ENCODE results near the gene ARHGAP9.

Gene ARHGAP9

GRCh38 chr12:57517187-57517586 lies 37.5 kb upstream of the ARHGAP9 start:
- no peak for TF ChIP-seq EZH2phosphoT487 (IDR thresholded peaks at IDR 0.05; ENCODE audit: borderline replicate concordance, low read length)
- TF ChIP-seq CTCF (IDR thresholded peaks at IDR 0.05; ENCODE audit: low read depth, low read length, poor library complexity, severe bottlenecking) = no peak
- Histone ChIP-seq H3K4me2 (ENCODE audit: low read length) (no peak overlapping the region), H3K36me3 (ENCODE audit: control insufficient read depth, low read length) (peaks cover 78% of the 10 kb centered on the region), H3K4me3 (ENCODE audit: low read length) (no peak overlapping the region), H3K79me2 (ENCODE audit: control insufficient read depth, low read length) (peaks cover 36% of the 10 kb centered on the region), H4K20me1 (ENCODE audit: control insufficient read depth, insufficient read depth, low read depth, low read length) (peaks cover 8% of the 10 kb centered on the region), H3K27me3 (ENCODE audit: control insufficient read depth, low read length) (no peaks in the 10 kb centered on the region), H3F3A (ENCODE audit: control insufficient read depth, insufficient read depth) (peaks cover 48% of the 10 kb centered on the region), H3K27ac (ENCODE audit: low read depth, low read length) (no peak overlapping the region), H3K9me2 (replicated peaks; ENCODE audit: control insufficient read depth, low read length) (no peaks in the 10 kb centered on the region), H3K4me1 (ENCODE audit: control insufficient read depth, low read length) (peaks cover 38% of the 10 kb centered on the region), H3K9me3 (ENCODE audit: control insufficient read depth, insufficient read depth, low read length) (no peaks in the 10 kb centered on the region)

- peaks cover 8% of the 10 kb centered on the region for H4K20me1 ChIP-seq (ENCODE audit: control insufficient read depth, insufficient read depth, low read depth, low read length)
- TF ChIP-seq EZH2phosphoT487 (IDR thresholded peaks at IDR 0.05; ENCODE audit: borderline replicate concordance, low read length) (no peak), CTCF (IDR thresholded peaks at IDR 0.05; ENCODE audit: low read depth, low read length, poor library complexity, severe bottlenecking) (no peak)
- peaks cover 45% of the 10 kb centered on the region for H3F3A ChIP-seq (ENCODE audit: control insufficient read depth, insufficient read depth)
- peaks cover 83% of the 10 kb centered on the region for H3K36me3 ChIP-seq (ENCODE audit: control insufficient read depth, low read length)
- no peaks in the 10 kb centered on the region for H3K27me3 ChIP-seq (ENCODE audit: control insufficient read depth, low read length)
- H3K79me2 ChIP-seq (ENCODE audit: control insufficient read depth, low read length) = peaks cover 36% of the 10 kb centered on the region
- no peak overlapping the region for H3K4me3 ChIP-seq (ENCODE audit: low read length)
- no peaks in the 10 kb centered on the region for H3K9me3 ChIP-seq (ENCODE audit: control insufficient read depth, insufficient read depth, low read length)
- no peak overlapping the region for H3K4me2 ChIP-seq (ENCODE audit: low read length)
- no peak overlapping the region for H3K27ac ChIP-seq (ENCODE audit: low read depth, low read length)
- H3K9me2 ChIP-seq (replicated peaks; ENCODE audit: control insufficient read depth, low read length) = no peaks in the 10 kb centered on the region
- H3K4me1 ChIP-seq (ENCODE audit: control insufficient read depth, low read length) = peaks cover 33% of the 10 kb centered on the region
Measured at GRCh38 chr12:57516617-57517153, 37.0 kb upstream of the ARHGAP9 start.

GRCh38 chr12:57515934-57516541 lies 36.4 kb upstream of the ARHGAP9 start:
- H3K4me2 ChIP-seq (ENCODE audit: low read length) = no peak overlapping the region
- peaks cover 43% of the 10 kb centered on the region for H3F3A ChIP-seq (ENCODE audit: control insufficient read depth, insufficient read depth)
- H3K4me1 ChIP-seq (ENCODE audit: control insufficient read depth, low read length) = peaks cover 27% of the 10 kb centered on the region
- no peaks in the 10 kb centered on the region for H3K9me2 ChIP-seq (replicated peaks; ENCODE audit: control insufficient read depth, low read length)
- H3K27ac ChIP-seq (ENCODE audit: low read depth, low read length) = no peak overlapping the region
- H3K9me3 ChIP-seq (ENCODE audit: control insufficient read depth, insufficient read depth, low read length) = no peaks in the 10 kb centered on the region
- no peak for TF ChIP-seq EZH2phosphoT487 (IDR thresholded peaks at IDR 0.05; ENCODE audit: borderline replicate concordance, low read length)
- H3K79me2 ChIP-seq (ENCODE audit: control insufficient read depth, low read length) = peaks cover 36% of the 10 kb centered on the region
- H3K27me3 ChIP-seq (ENCODE audit: control insufficient read depth, low read length) = no peaks in the 10 kb centered on the region
- peaks cover 90% of the 10 kb centered on the region for H3K36me3 ChIP-seq (ENCODE audit: control insufficient read depth, low read length)
- no peak overlapping the region for H3K4me3 ChIP-seq (ENCODE audit: low read length)
- H4K20me1 ChIP-seq (ENCODE audit: control insufficient read depth, insufficient read depth, low read depth, low read length) = peaks cover 8% of the 10 kb centered on the region

- H3K4me3 ChIP-seq (ENCODE audit: low read length) = no peak overlapping the region
- no peak overlapping the region for H3K4me2 ChIP-seq (ENCODE audit: low read length)
- TF ChIP-seq EZH2phosphoT487 (IDR thresholded peaks at IDR 0.05; ENCODE audit: borderline replicate concordance, low read length) = no peak
- no peak for TF ChIP-seq CTCF (IDR thresholded peaks at IDR 0.05; ENCODE audit: low read depth, low read length, poor library complexity, severe bottlenecking)
- peaks cover 36% of the 10 kb centered on the region for H3K79me2 ChIP-seq (ENCODE audit: control insufficient read depth, low read length)
- peaks cover 43% of the 10 kb centered on the region for H3F3A ChIP-seq (ENCODE audit: control insufficient read depth, insufficient read depth)
- peaks cover 8% of the 10 kb centered on the region for H4K20me1 ChIP-seq (ENCODE audit: control insufficient read depth, insufficient read depth, low read depth, low read length)
- no peaks in the 10 kb centered on the region for H3K9me2 ChIP-seq (replicated peaks; ENCODE audit: control insufficient read depth, low read length)
- peaks cover 90% of the 10 kb centered on the region for H3K36me3 ChIP-seq (ENCODE audit: control insufficient read depth, low read length)
- no peaks in the 10 kb centered on the region for H3K9me3 ChIP-seq (ENCODE audit: control insufficient read depth, insufficient read depth, low read length)
- no peaks in the 10 kb centered on the region for H3K27me3 ChIP-seq (ENCODE audit: control insufficient read depth, low read length)
- peaks cover 23% of the 10 kb centered on the region for H3K4me1 ChIP-seq (ENCODE audit: control insufficient read depth, low read length)
- no peak overlapping the region for H3K27ac ChIP-seq (ENCODE audit: low read depth, low read length)
Measured at GRCh38 chr12:57515408-57515933, 35.8 kb upstream of the ARHGAP9 start.
